GM21825 (cell line): ENCODE measurements around the gene LEMD2.

Source experiments
- ATAC-seq: cut with Tn5 transposase; IDR thresholded peaks from one replicate; pipeline ENCODE4 v1.9.1; 2021; ENCODE audit warnings: mild to moderate bottlenecking, moderate library complexity; ENCODE audit not compliant: unreplicated experiment

LEMD2 gene

DNA sequence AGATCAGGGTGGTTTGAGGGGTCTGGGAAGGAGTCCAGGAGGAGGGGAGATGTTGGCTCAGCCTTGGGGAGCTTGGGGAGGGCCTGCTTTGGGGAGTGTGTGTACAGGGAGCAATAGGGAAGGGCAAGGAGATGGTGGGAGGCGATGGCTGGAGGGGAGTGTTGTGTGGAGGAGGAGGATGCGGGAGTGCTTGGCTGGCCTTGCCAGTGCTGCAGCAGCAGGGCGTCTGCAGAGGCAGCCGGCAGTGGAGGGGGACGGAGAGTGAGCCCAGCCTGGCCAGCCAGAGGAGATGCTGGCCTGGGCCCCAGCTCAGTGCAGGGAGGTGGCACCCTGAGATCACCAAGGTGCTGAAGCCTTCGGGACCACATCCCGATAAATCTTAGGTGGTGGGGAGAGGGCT lies 46.1 kb downstream of the LEMD2 start:
- no peak for ATAC-seq

DNA sequence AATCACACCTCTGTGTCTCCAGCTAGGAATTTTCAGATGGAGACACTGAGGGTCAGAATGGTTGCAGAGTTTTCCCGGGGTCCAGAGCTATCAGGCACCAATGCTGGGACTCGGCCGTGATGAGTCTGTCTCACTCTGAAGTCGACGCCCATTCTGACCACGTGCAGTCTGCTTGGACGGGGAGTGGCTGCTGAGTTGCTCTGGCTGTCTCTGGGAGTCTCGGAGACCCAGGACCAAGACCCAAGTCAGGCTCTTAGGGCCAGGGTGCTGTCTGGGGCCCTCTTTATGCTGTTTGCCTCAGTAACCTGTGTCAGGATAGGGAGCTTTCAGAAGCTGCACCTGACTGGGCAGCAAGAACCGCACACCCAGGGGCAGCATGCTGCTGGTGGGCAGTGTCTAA lies 46.8 kb downstream of the LEMD2 start:
- no peak for ATAC-seq

DNA sequence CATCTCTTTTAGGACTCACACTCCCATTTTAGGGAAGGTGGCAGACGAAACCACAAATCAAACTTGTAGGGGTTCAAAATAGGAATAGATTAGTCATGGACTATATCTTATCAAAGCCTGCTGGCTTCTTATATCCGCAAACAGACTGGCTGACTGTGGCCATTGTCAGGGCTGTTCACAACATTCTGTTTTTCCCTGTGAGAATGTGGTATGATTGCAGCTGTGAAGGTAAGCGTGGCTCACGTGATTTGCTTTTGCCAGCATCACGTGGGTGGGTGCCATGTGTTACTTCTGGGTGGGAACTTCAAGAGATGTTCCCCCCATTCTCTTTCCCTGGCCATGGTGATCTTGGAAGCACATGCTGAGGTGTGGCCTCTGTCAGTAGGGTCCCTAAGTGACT lies 48.1 kb downstream of the LEMD2 start:
- no peak for ATAC-seq

DNA sequence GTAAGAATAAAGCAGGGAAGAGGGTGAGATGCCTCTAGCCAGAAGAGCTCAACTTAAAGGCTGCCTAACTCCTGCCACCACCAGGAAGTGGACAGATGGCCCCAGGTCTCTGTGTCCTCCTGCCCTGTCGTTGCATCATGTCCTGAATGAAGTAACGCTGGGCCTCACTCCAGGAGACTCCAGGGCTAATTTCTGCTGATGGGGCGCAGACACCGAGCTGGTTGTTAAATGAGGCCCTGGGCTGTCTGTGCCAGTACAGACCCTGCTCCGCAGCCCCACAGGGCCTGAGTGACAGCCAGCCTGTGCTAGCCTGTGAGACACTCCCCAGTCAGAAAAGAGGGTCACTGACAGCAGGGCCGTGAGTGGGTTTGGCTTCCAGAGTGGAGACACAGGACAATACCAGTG lies 48.7 kb downstream of the LEMD2 start:
- no peak for ATAC-seq

DNA sequence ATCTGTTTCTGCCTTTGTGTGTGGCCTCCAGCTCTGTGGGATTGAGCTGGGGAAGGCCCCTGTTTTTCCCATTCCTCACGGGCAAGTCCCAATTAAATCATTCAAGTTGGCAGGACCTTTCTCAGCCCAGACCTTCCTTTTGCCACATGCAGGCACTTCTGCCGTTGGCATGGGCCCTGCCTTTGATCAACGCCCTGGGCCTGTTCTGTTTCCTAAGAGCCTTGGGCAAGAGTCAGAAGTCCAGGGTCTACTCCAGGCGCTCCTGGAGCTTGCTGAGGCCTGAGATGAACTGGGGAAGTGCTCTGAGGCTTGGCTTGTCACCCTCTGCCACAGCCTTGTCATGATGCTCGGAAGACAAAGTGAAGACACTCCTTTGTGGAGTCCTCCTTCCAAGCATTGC lies 49.4 kb downstream of the LEMD2 start:
- ATAC-seq = no peak

DNA sequence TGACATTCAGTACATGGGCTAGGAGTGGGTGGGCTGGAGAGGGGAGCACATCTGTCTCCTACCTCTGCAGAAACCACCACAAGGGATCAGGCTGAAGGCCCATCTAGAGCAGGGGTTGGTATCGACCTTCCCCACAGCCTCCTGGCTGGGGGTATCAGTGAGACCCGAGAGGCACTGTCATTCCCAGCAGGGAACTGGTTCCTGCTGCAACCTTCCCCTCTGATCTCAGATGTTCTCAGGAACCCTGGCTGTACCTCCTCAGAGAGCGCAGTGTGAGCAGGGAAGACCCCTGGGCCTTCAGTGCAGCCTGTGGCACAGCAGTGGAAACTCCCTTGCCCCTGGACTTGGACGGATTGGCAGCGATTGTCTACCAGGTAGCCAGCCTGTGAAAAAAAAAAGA lies 50.1 kb downstream of the LEMD2 start:
- ATAC-seq = no peak

DNA sequence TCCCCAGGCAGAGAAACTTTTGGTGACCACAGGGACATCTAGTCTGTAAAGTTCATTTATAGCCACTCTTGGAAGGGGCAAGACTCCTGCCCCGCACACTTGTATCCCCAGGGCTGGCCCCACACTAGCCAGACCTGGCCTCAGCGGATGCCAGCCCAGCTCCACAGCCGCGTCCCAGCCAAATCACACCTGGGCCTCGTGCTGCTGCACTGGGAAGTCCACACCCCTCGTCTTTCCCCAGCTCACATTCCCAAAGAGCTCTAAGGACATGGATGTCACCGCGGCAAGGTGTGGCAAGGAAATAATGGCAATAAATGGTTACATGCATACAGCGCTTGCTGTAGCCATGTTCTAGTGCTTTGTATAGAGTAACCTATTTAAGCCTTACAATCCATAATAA lies 50.8 kb downstream of the LEMD2 start:
- ATAC-seq = no peak

DNA sequence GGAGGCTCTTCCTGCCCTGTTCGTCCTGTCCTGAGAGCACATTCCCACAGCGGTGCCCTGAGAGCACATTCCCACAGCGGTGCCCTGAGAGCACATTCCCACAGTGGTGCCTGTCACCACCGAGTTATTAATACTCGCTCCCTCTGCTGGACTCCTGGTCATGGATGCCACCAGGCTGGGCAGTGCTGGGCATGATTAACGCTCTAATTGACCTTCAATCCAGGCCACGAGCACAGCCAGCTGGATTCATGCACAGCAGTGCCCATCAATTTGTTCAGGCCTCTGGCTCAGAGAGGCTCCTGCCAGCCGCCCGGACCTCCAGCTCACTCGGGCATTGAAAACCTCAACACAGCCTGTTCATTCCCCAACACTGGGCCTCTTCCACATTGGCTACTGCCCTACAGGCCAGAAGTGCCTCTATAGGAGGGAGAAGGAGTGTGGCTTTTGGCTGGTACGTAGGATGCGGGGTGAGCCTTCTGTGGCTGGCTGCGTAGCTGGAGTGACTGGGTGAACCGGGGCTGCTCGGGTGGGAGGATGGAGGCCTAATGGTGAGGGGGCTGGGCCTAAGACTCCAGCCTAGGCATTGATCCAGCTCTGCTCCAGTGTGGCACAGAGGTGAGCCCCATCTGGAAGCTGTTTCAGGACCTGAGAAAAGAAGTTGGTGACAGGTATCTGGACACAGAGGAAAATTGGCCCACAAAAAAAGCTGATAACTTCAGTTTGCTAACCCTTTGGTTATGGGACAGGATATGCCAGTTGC lies 51.5 kb downstream of the LEMD2 start:
- no peak for ATAC-seq

DNA sequence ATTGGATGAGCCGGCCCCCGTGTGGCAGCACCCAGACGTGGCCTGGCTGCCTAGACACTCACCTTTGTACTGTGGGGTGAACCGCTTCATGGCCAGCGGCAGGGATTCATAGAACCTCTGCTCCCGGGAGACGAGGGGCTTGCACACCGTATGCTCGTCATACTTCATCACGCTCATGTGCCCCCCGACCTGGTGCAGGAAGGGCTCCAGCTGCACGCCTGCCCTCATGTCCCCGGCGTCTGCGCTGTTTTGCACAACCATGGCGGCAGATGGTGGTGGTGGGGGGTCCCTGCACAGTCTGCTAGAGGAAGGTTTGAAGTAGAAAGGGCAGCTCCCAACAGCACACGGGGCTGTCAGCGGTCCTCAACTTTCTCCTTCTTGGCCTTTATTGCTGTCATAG lies 53.7 kb downstream of the LEMD2 start:
- ATAC-seq = no peak

DNA sequence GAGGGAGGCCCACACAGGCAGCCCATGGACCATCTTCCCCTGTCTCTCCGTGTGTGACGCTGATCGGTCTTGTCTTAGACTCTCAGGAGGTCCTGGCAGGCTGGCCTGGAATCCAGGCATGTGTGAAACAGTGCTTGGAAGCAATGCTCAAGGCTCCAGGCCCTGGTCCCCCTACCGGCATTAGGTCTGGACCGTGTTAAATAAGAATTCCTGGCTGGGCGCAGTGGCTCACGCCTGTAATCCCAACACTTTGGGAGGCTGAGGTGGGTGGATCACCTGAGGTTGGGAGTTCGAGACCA lies 55.3 kb downstream of the LEMD2 start:
- no peak for ATAC-seq

DNA sequence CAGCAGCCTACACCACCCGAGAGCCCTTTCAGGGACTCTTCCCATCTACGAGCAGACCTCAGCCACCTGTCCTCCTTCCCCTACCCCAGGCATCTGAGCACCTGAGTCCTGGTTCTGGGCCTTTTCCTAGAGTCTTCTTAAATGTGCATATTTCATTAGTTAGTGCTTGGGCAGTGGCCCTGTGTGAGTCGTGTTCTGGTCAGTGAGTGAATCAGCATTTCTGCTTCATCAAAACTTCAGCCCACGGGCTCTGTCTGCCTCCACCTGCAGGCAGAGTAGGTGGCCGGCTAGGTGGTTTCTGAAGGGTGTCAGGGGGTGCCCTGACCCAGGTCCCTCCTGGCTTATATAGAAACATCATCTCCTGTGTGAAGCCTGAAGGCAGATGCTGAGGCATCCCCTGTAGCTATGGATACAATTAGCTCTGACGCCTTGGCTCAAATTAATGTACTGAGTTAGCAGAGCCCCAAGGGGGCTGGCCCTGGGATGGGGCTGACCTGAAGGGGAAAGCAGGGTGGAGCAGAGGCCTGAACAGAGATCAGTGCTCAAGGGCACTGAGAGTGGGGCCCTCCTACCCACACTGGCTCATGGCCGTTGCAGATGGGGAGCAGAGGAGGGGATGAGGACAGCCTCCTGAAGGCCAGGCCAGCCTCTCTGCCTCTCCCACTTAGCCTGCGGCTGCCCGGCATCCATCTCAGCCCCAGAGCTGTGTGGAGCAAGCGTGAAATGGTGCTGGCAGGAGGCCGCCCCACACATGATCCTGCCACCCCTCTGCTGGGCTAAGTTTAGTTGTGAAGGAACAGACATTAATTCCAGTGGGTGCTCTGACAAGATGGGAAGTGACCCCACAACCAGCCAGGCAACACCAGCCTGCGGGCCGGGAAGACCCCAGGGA lies 55.9 kb downstream of the LEMD2 start:
- no peak for ATAC-seq

DNA sequence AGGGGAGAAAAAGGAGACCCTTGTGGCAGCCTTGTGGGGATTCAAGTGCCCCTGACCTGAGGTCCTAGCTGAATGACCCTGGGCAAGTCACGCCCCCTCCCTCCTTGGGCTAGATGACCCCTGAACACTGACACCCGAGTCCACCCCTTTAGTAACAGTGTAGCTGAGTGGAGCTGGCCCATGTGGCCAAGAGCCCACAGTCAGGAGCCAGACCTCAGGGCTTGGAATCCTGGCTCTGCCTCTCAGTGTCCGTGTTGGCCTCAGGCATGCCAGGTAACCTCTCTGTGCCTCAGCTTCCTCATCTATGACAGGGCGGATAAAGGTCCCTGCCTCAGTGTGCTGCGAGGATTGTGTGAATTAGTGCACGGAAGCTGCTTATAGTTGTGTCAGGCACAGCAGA lies 56.5 kb downstream of the LEMD2 start:
- no peak for ATAC-seq

DNA sequence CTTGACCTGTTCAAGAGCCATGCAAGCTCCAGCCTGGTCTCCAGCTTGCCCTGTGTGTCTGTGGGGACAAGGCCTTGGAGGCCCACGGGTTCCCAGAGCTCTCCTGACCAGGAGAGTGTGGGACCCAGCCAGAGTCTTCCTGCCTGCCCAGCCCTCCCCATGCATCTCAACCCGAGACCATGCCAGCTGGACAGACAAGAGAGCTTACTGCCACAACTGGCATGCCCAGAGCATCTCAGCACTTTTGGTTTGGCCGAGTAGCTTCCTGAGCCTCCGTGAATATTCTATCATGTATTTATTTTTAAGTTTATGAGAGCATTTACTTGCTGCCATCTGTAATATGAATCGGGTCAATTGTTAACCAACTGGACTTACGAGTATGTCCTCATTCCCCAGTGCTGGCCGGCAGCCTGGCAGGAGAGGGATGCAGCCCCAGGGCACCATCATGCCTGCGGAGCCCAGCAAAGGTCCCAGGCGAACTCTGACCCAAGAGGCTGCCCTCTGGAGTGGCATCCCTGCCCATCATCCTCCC lies 57.1 kb downstream of the LEMD2 start:
- ATAC-seq = no peak

DNA sequence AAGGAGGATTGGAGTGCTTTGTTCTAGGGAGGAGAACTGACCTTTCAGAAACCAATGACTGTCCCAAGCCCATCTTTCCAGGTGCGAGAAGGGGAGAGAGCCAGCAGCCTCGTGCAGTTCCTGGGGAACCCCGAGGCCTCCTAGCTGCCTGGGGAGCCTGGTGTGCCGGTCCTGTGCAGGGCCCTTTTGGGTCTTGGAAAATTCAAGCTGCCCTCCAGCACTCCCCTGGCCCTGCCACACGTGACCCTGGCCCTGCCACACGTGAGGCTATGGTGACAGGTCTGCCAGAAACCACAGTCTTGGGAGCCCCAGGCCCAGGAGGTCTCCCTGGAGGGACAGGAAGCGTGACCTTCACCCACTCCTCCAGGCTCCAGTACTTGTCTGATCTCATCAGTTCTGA lies 57.9 kb downstream of the LEMD2 start:
- ATAC-seq = no peak

DNA sequence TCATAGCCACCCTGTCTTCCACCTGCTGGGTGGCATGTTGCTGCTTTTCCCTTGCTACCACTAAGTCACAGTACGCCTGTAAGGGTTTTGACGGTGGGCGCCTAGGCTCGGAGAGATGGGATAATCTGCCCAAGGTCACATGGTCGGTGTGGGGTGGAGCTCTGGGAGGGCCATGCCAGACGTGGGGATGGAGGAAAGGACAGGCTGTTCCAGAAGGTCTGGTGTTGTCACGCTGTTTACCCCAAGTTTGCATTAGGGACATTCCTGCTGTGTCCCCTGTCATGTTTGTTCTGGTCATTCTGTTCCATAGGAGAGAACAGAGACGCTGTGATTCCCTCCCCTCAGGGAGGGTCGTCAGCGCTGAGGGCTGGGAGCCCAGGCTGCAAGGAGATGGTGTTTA lies 58.3 kb downstream of the LEMD2 start:
- no peak for ATAC-seq

DNA sequence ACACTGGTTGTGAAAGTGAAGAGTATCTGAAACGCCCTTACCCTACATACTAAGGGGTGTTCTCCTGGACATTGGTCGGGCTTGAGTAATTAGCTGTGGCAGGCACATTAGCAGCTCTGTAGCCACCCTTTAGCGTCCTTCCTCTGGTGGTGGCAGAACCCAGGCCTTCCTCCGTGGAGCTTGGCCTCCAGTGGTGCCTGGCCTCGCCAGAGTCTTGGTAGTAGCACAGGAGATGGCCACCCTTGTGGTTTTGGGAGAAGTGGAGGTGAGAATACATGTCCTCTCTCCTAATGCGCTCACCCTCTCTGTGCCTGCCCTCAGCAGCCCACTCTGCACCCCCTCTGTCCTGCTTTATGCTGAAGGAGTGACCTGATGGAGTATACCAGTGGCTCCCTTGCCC lies 59.9 kb downstream of the LEMD2 start:
- no peak for ATAC-seq

DNA sequence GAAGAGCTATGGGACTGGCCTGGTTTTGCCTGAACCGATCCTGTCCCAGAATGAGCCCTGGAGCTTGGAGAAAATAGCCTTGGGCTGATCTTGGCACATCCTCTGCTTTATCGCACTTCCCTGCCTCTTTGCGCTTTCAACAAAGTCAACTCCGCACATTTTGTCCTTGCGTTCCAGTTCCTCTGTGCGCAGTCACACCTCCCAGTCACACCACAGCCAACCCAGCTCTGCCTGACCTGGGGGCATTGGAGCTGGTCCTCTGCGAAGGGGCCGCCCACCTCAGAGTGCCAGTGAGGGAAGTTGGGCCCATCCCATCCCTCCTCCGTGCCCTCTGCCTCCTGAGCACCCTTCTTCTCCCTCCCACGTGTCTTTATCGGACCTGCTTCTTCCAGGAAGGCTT lies 60.5 kb downstream of the LEMD2 start:
- ATAC-seq = no peak

DNA sequence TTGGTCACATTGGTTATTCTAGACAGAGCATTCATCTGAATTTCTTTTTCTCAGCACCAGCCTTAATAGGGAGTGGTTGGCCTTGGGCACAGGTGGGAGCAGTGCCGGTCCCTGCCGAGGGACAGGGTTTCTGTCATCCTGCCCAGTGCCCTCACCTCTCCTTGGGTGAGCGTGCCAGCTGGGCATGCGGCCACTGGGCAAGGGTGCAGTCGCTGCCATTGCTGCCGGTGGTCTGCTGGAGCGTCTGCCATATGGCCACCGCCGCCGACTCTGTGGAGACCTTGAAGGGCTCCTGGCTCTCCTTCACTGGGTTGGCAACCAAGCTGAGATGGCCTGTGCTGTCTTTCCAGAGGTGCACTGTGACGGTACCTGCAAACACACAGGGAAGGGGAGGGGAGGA lies 61.0 kb downstream of the LEMD2 start:
- ATAC-seq = no peak

DNA sequence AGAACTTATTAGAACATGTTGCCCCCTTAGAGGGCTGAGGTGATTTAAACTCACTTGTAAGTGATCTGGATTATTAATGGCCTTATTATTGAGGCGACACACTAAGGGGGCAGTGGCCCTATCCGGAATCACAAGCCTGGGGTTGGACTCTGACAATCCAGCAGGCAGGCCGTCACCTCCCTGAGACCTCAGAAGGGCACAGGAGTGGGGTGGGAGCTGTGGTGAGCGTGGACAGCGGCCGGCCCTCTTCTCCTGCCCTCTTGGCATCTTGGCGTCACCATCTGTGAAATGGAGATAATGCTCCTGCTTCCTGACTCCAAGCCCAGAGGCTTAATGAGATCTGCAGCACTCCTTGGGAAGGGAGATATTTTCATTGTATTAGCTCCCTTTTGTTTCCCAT lies 61.8 kb downstream of the LEMD2 start:
- no peak for ATAC-seq

DNA sequence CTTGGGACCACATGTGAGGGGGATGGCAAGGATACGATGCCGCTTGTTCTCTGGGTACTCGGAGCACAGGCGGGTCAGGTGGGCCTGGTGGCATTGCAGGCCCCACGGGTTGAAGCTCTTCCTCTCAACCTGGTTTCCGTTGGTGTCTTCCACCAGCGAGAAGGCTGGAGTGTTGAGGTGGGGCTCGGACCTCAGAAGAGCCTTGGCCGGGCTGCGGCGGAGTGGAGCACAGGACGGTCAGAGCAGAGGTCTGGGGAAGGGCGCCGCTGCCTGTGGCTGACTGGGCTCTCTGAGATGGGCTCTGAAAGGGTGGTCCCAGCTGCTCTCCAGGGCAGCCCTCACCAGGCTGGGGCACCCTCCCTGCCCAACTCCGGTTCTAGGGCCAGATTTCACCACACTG lies 62.2 kb downstream of the LEMD2 start:
- no peak for ATAC-seq

DNA sequence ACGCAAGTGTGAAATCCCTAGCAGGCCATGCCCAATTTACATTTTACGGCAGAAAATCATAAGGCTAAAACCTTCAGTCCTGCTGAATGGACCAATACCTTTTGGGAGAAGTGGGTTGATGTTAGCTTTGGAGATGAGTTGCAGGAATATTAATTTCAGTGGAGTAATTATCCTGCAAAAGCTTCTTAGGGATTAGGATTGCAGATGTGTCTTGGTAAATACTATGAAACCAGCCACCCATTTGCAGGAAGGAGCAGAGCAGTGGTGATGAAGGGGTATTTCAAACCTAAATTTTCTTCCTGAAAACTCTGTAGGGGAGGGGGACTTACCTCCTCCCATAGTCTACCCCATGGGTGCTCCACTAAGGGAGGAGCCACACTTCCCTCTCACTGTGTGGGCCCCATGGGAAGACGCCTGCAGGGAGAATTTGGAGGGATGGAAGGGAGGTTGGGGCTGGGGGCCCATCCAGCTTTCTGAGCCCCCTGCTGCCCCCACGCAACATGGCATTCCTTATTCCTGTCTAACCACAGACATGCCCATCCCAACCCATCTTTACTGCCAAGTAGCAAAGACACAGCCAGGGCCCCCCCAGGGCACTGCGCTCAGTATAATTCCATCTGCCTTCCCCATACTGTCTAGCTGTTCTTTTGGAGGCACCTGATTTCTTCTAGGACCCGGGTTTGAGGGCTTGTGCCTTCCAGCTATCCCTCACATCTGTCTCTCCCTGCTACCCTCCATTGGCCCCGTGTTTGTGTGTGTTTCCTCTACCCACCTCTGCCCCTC lies 62.8 kb downstream of the LEMD2 start:
- no peak for ATAC-seq

DNA sequence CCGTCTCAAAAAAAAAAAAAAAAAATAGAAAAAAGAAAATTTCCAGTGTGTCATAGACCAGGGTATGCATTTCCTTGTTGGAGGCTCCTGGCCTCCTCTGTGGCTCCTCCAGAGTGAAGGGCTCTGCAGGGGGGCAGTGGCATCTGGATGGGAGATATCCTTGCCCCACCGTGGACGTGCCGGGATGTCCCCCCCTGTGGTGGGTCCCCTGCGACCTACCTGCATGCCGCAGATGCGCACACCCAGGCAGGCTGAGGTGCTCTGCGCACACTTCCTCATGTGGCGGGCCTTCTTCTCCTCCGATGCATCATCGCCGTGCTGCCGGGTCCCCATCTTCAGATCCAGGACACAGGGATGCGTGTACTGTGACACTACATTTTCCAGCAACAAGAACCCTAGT lies 63.7 kb downstream of the LEMD2 start:
- ATAC-seq = no peak
